ENCODE data around the gene ITPA. TPM values are rescaled to one million over a fixed set of nuclear protein-coding genes. Genes with fewer than 3 reads are reported as not detected.

Gene ITPA
- total and polyA plus RNA-seq, 2 of the 13 experiments (the other 11 are each of a cell fraction or from before 2014, with no cell fraction given): 60.1 to 103 TPM

GRCh38 chr20:3223651-3223993 lies 14.3 kb downstream of the ITPA start:
- peak overlapping the region; percentile 73 for H3K4me2 ChIP-seq (ENCODE audit: low read depth, low read length)
- 83% methylated on average over 6 of the region's 6 CpGs for WGBS (ENCODE audit: low lambda C conversion rate)
- peak overlapping the region; percentile 56 for H3K9ac ChIP-seq (ENCODE audit: insufficient read depth, low read depth, low read length)
- H3K27me3 ChIP-seq (ENCODE audit: control insufficient read depth in 1 of 2, insufficient read depth in 2 of 2, low read length in 2 of 2): no peaks in the 10 kb centered on the region
- FAIRE-seq (no peak), ATAC-seq (no peak), DNase-seq (ENCODE audit: low spot score) (no peak)
- ChIA-PET POLR2A (interaction anchor here (0.9 to 10.0 kb wide), 13 partner anchors 8 to 247 kb away, joined by 3 to 149 read pairs (median 6); partner anchors contain the start of genes ATRN, FASTKD5, ITPA and LZTS3), CTCF (ENCODE audit: low intra/inter-chr PET ratio, low total read pairs) (no interaction called here)
- intact Hi-C loops (cut with micrococcal nuclease; ENCODE audit: unreplicated experiment) (loop anchor here (1.0 kb wide), 1 partner anchor 9 kb away; no protein-coding TSS in a partner anchor), in situ Hi-C loops (cut with HindIII; ENCODE audit: extremely low pct_ligation_motif_present, low pct_unique_long_range_greater_than_20kb) (no loop called here)
- peak overlapping the region; percentile 73 for H3K27ac ChIP-seq (ENCODE audit: extremely low read length, insufficient read depth, low read length)
- peak overlapping the region in 1 of 3 experiments; percentile 55; a peak in 1 of 6 replicates for H3K4me3 ChIP-seq (replicated peaks in 1 of 3; ENCODE audit: insufficient read depth in 1 of 3, low read depth in 2 of 3, low read length in 3 of 3)
- no peaks in the 10 kb centered on the region for H3K79me2 ChIP-seq (ENCODE audit: insufficient read depth, low read length)
- H3K36me3 ChIP-seq (replicated peaks in 1 of 2; ENCODE audit: control insufficient read depth in 1 of 2, insufficient read depth in 2 of 2, low read length in 2 of 2): peaks cover 16 to 17% of the 10 kb centered on the region in 2 experiments
- no TSS peak for BruUV-seq (replicated peaks)
- no peaks in the 10 kb centered on the region for H3K9me3 ChIP-seq (ENCODE audit: low read length)
- no peak overlapping the region for H2AFZ ChIP-seq (ENCODE audit: low read length)
- H3K4me1 ChIP-seq (ENCODE audit: insufficient read depth, low read length): peaks cover 85% of the 10 kb centered on the region
- no peaks in the 10 kb centered on the region for H4K20me1 ChIP-seq (ENCODE audit: insufficient read depth, low read length)
- TF ChIP-seq PRPF4 (IDR thresholded peaks at IDR 0.05; ENCODE audit: low read depth, low read length, poor library complexity, severe bottlenecking): peak; percentile 90
- TF ChIP-seq NR2F2 (IDR thresholded peaks at IDR 0.05; ENCODE audit: borderline replicate concordance, low read depth): no peak
- no peak for TF ChIP-seq NCOA2 (CRISPR knock-in tag; IDR thresholded peaks at IDR 0.05)
- TF ChIP-seq, protein P1, sequence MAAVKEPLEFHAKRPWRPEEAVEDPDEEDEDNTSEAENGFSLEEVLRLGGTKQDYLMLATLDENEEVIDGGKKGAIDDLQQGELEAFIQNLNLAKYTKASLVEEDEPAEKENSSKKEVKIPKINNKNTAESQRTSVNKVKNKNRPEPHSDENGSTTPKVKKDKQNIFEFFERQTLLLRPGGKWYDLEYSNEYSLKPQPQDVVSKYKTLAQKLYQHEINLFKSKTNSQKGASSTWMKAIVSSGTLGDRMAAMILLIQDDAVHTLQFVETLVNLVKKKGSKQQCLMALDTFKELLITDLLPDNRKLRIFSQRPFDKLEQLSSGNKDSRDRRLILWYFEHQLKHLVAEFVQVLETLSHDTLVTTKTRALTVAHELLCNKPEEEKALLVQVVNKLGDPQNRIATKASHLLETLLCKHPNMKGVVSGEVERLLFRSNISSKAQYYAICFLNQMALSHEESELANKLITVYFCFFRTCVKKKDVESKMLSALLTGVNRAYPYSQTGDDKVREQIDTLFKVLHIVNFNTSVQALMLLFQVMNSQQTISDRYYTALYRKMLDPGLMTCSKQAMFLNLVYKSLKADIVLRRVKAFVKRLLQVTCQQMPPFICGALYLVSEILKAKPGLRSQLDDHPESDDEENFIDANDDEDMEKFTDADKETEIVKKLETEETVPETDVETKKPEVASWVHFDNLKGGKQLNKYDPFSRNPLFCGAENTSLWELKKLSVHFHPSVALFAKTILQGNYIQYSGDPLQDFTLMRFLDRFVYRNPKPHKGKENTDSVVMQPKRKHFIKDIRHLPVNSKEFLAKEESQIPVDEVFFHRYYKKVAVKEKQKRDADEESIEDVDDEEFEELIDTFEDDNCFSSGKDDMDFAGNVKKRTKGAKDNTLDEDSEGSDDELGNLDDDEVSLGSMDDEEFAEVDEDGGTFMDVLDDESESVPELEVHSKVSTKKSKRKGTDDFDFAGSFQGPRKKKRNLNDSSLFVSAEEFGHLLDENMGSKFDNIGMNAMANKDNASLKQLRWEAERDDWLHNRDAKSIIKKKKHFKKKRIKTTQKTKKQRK (IDR thresholded peaks at IDR 0.05; ENCODE audit: low read length): no peak
- TF ChIP-seq ZNF136 (CRISPR knock-in tag; IDR thresholded peaks at IDR 0.05; ENCODE audit: low read depth): no peak
- TF ChIP-seq, protein P2, sequence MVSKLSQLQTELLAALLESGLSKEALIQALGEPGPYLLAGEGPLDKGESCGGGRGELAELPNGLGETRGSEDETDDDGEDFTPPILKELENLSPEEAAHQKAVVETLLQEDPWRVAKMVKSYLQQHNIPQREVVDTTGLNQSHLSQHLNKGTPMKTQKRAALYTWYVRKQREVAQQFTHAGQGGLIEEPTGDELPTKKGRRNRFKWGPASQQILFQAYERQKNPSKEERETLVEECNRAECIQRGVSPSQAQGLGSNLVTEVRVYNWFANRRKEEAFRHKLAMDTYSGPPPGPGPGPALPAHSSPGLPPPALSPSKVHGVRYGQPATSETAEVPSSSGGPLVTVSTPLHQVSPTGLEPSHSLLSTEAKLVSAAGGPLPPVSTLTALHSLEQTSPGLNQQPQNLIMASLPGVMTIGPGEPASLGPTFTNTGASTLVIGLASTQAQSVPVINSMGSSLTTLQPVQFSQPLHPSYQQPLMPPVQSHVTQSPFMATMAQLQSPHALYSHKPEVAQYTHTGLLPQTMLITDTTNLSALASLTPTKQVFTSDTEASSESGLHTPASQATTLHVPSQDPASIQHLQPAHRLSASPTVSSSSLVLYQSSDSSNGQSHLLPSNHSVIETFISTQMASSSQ (IDR thresholded peaks at IDR 0.05; ENCODE audit: low read depth): no peak
- TF ChIP-seq, protein P2 (CRISPR knock-in tag; IDR thresholded peaks at IDR 0.05; ENCODE audit: borderline replicate concordance): no peak
- no peak for TF ChIP-seq ELF3 (CRISPR knock-in tag; IDR thresholded peaks at IDR 0.05)
- TF ChIP-seq BRD4 (CRISPR knock-in tag; IDR thresholded peaks at IDR 0.05): no peak; the same call in 1 of the 2 replicates
- 0 out of 2 replicates have a peak, but pooled peaks have one; percentile 35 for TF ChIP-seq SOX13 (IDR thresholded peaks at IDR 0.05)
- no peak for TF ChIP-seq SOX13 (CRISPR knock-in tag; conservative IDR thresholded peaks at IDR 0.05 in 1 of 2, IDR thresholded peaks at IDR 0.05 in 1 of 2)
- TF ChIP-seq NRL (CRISPR knock-in tag; IDR thresholded peaks at IDR 0.05; ENCODE audit: borderline replicate concordance): 0 out of 2 replicates have a peak, but pooled peaks have one; percentile 5
- TF ChIP-seq MAF1 (CRISPR knock-in tag; IDR thresholded peaks at IDR 0.05; ENCODE audit: borderline replicate concordance): no peak
- TF ChIP-seq ZNF224 (CRISPR knock-in tag; IDR thresholded peaks at IDR 0.05): 0 out of 2 replicates have a peak, but pooled peaks have one; percentile 14
- no peak for TF ChIP-seq SP1 (IDR thresholded peaks at IDR 0.05)
- TF ChIP-seq SP1 (CRISPR knock-in tag; IDR thresholded peaks at IDR 0.05): no peak
- TF ChIP-seq SPEN (CRISPR knock-in tag; IDR thresholded peaks at IDR 0.05; ENCODE audit: low read depth): no peak
- TF ChIP-seq ZNF17 (CRISPR knock-in tag; IDR thresholded peaks at IDR 0.05): no peak

All from HepG2 (cell line).